Panc1 (cell line): Measurements from ENCODE around the gene GGTA1. TPM values are rescaled to one million over a fixed set of nuclear protein-coding genes. Genes with fewer than 3 reads are reported as not detected.

Experiments used
- ATAC-seq: fragments of 200-7000 bp; cut with Tn5 transposase; 2 replicates; pipeline ENCODE4 v1.9.1; 2020; ENCODE audit warnings: mild to moderate bottlenecking, moderate library complexity
- BruUV-seq: library from RNA; stranded (reverse); fragments of 400-500 nt; replicated peaks from 2 replicates; lab custom pipeline; 2021; lab: Mats Ljungman, UMichigan
- CTCF ChIA-PET: fragments of 300-600 bp; sonication (Branson Sonifier 250); formaldehyde crosslinking; loops from one replicate; lab custom pipeline; 2022; ENCODE audit warnings: antibody characterized with exemption; lab: Charles Lee
- POLR2A ChIA-PET: fragments of 300-600 bp; sonication (Branson Sonifier 250); formaldehyde crosslinking; loops from one replicate; lab custom pipeline; 2022; ENCODE audit warnings: antibody characterized with exemption; lab: Charles Lee
- DNase-seq: peaks from one replicate; pipeline ENCODE4 v3.0.0-alpha.2; 2010; ENCODE audit warnings: low read depth, low spot score
- H3K27ac ChIP-seq: 2 replicates; pipeline ENCODE4 v1.5.1; 2011; ENCODE audit warnings: mild to moderate bottlenecking, low read length, inconsistent platforms
- H3K27me3 ChIP-seq: fragments of 200-500 bp; sonication (Bioruptor generic); 2 replicates; pipeline ENCODE4 v1.6.0; 2014; ENCODE audit warnings: low read length, inconsistent platforms; ENCODE audit not compliant: control insufficient read depth, insufficient read depth
- H3K36me3 ChIP-seq: fragments of 200-500 bp; sonication (Bioruptor generic); 2 replicates; pipeline ENCODE4 v1.5.1; 2014; ENCODE audit warnings: inconsistent platforms, mild to moderate bottlenecking, low read length, moderate library complexity; ENCODE audit not compliant: control insufficient read depth, insufficient read depth
- H3K4me1 ChIP-seq: 2 replicates; pipeline ENCODE4 v1.5.1; 2011; ENCODE audit warnings: inconsistent platforms, mild to moderate bottlenecking, low read length, moderate library complexity; ENCODE audit not compliant: control insufficient read depth, insufficient read depth
- H3K4me3 ChIP-seq, 2 experiments: 2 replicates each; pipeline ENCODE4 v1.5.1; 2011 to 2012; ENCODE audit warnings: low read depth in 2 of 2, low read length in 2 of 2, mild to moderate bottlenecking in 2 of 2, inconsistent platforms in 1 of 2, moderate library complexity in 1 of 2
- H3K9me3 ChIP-seq: fragments of 200-500 bp; sonication (Bioruptor generic); 2 replicates; pipeline ENCODE4 v1.5.1; 2014; ENCODE audit warnings: low read depth, mild to moderate bottlenecking, inconsistent platforms, low read length, moderate library complexity; ENCODE audit not compliant: control insufficient read depth, insufficient read depth
- CTCF ChIP-seq: fragments of 450-650 bp; IDR thresholded peaks from 2 replicates; pipeline ENCODE4 v1.5.1; 2017; ENCODE audit warnings: mild to moderate bottlenecking
- POLR2AphosphoS5 ChIP-seq: IDR thresholded peaks from 2 replicates; pipeline ENCODE4 v1.6.1; 2012; ENCODE audit warnings: mild to moderate bottlenecking, low read depth, low read length, moderate library complexity
- REST ChIP-seq, 2 experiments: IDR thresholded peaks; 2 replicates each; pipeline ENCODE4 v1.6.1; 2011 to 2012; ENCODE audit warnings: low read depth in 2 of 2, control low read depth in 1 of 2, low read length in 1 of 2, mild to moderate bottlenecking in 1 of 2, moderate library complexity in 1 of 2; ENCODE audit not compliant: insufficient read depth in 1 of 2
- SIN3A ChIP-seq: IDR thresholded peaks from 2 replicates; pipeline ENCODE4 v1.6.1; 2012; ENCODE audit warnings: low read depth, mild to moderate bottlenecking, low read length, moderate library complexity, borderline replicate concordance; ENCODE audit not compliant: insufficient read depth
- TCF7L2 ChIP-seq: IDR thresholded peaks from 2 replicates; pipeline ENCODE4 v1.6.1; 2011; ENCODE audit warnings: mild to moderate bottlenecking, low read depth, low read length, inconsistent platforms
- in situ Hi-C: cut with HindIII; loops from 2 replicates; pipeline ENCODE4 v1.10.0; 2016; ENCODE audit warnings: low sequenced_read_pairs, low pct_unique_long_range_greater_than_20kb
- intact Hi-C: fragments of 100-400 bp; cut with micrococcal nuclease; formaldehyde crosslinking; loops from one replicate; pipeline ENCODE4 v1.10.0; 2022; ENCODE audit not compliant: unreplicated experiment
- total RNA-seq: library from RNA; stranded (reverse); gene quantifications from one replicate; pipeline ENCODE4 v1.2.1, GENCODE V29; 2021; ENCODE audit not compliant: unreplicated experiment

The GGTA1 gene
- total RNA-seq, 1 experiment from 2014 or later = not detected

GRCh38 chr9:121538221-121538620, 38.6 kb upstream of the GGTA1 start:
- no peak for TF ChIP-seq SIN3A
- TF ChIP-seq CTCF = no peak; the same call in 1 of the 2 replicates
- TF ChIP-seq REST (IDR thresholded peaks at IDR 0.05; ENCODE audit: insufficient read depth in 1 of 2, low read depth in 2 of 2, low read length in 1 of 2) = no peak
- no peak for TF ChIP-seq TCF7L2
- TF ChIP-seq POLR2AphosphoS5 = no peak
- in situ Hi-C loops (no loop called here), intact Hi-C loops (no loop called here)
- no peaks in the 10 kb centered on the region for H3K27me3 ChIP-seq
- no peaks in the 10 kb centered on the region for H3K4me1 ChIP-seq
- no TSS peak for BruUV-seq
- H3K36me3 ChIP-seq = no peaks in the 10 kb centered on the region
- no peak overlapping the region for H3K27ac ChIP-seq
- H3K4me3 ChIP-seq = no peak overlapping the region
- ATAC-seq (peak; percentile 85), DNase-seq (no peak)
- no peaks in the 10 kb centered on the region for H3K9me3 ChIP-seq
- ChIA-PET CTCF (no interaction called here), POLR2A (no interaction called here)

- H3K36me3 ChIP-seq = no peaks in the 10 kb centered on the region
- H3K27me3 ChIP-seq = no peaks in the 10 kb centered on the region
- ChIA-PET POLR2A (interaction anchor here (0.9 kb wide), 1 partner anchor 135 kb away, joined by 6 read pairs; no protein-coding TSS in a partner anchor), CTCF (no interaction called here)
- no peaks in the 10 kb centered on the region for H3K4me1 ChIP-seq
- no peak overlapping the region for H3K27ac ChIP-seq
- ATAC-seq = no peak
- no peak overlapping the region for H3K4me3 ChIP-seq
- no peak for DNase-seq
- in situ Hi-C loops (no loop called here), intact Hi-C loops (no loop called here)
- BruUV-seq = no TSS peak
- TF ChIP-seq SIN3A = no peak
- no peak for TF ChIP-seq POLR2AphosphoS5
- TF ChIP-seq TCF7L2 = no peak
- TF ChIP-seq REST (IDR thresholded peaks at IDR 0.05; ENCODE audit: insufficient read depth in 1 of 2, low read depth in 2 of 2, low read length in 1 of 2) = no peak
- no peak for TF ChIP-seq CTCF
- H3K9me3 ChIP-seq = no peaks in the 10 kb centered on the region
Measured at GRCh38 chr9:121537283-121537682, 37.6 kb upstream of the GGTA1 start.
